H9 (cell line): Measurements from ENCODE around the gene ORMDL2. TPM values are rescaled to one million over a fixed set of nuclear protein-coding genes. Genes with fewer than 3 reads are reported as not detected.

Source experiments
- DNase-seq: peaks from one replicate; pipeline ENCODE4 v3.0.0-alpha.2; 2017
- H2AFZ ChIP-seq: one replicate; pipeline ENCODE4 v1.6.1; 2013; ENCODE audit warnings: mild to moderate bottlenecking, low read length, control low read depth, moderate library complexity
- H2AK5ac ChIP-seq: 2 replicates; pipeline ENCODE4 v1.6.1; 2013; ENCODE audit warnings: low read length, control low read depth, mixed read lengths; ENCODE audit not compliant: insufficient read length
- H2BK120ac ChIP-seq: one replicate; pipeline ENCODE4 v1.6.1; 2013; ENCODE audit warnings: low read depth, mild to moderate bottlenecking, low read length, control low read depth, inconsistent platforms; ENCODE audit not compliant: poor library complexity, severe bottlenecking
- H2BK12ac ChIP-seq: 2 replicates; pipeline ENCODE4 v1.6.1; 2013; ENCODE audit warnings: low read length, control low read depth, mixed read lengths, low read depth; ENCODE audit not compliant: insufficient read length
- H2BK15ac ChIP-seq: 2 replicates; pipeline ENCODE4 v1.6.1; 2013; ENCODE audit warnings: low read depth, low read length, control low read depth
- H2BK20ac ChIP-seq: one replicate; pipeline ENCODE4 v1.6.1; 2013; ENCODE audit warnings: low read depth, mild to moderate bottlenecking, low read length, control low read depth, inconsistent platforms; ENCODE audit not compliant: poor library complexity, severe bottlenecking
- H2BK5ac ChIP-seq: 2 replicates; pipeline ENCODE4 v1.6.1; 2013; ENCODE audit warnings: low read length, control low read depth, mixed read lengths; ENCODE audit not compliant: insufficient read length
- H3K14ac ChIP-seq: 2 replicates; pipeline ENCODE4 v1.6.1; 2013; ENCODE audit warnings: low read length, control low read depth; ENCODE audit not compliant: insufficient read depth
- H3K18ac ChIP-seq: 2 replicates; pipeline ENCODE4 v1.6.1; 2013; ENCODE audit warnings: low read depth, mild to moderate bottlenecking, mixed read lengths, low read length, control low read depth; ENCODE audit not compliant: insufficient read length
- H3K23ac ChIP-seq: 2 replicates; pipeline ENCODE4 v1.6.1; 2013; ENCODE audit warnings: low read length, control low read depth, mixed read lengths, low read depth; ENCODE audit not compliant: insufficient read length
- H3K23me2 ChIP-seq: 2 replicates; pipeline ENCODE4 v1.6.1; 2013; ENCODE audit warnings: low read depth, mild to moderate bottlenecking, mixed read lengths, low read length, control low read depth; ENCODE audit not compliant: insufficient read length, poor library complexity, severe bottlenecking
- H3K27ac ChIP-seq: 2 replicates; pipeline ENCODE4 v1.5.1; 2013; ENCODE audit warnings: low read length, control low read depth, mixed read lengths, low read depth; ENCODE audit not compliant: insufficient read length
- H3K27me3 ChIP-seq: 2 replicates; pipeline ENCODE4 v1.6.1; 2013; ENCODE audit warnings: low read length, control low read depth, inconsistent platforms; ENCODE audit not compliant: insufficient read depth
- H3K4ac ChIP-seq: 2 replicates; pipeline ENCODE4 v1.6.1; 2013; ENCODE audit warnings: low read depth, mild to moderate bottlenecking, control low read depth, inconsistent platforms, low read length, moderate library complexity
- H3K4me1 ChIP-seq: 2 replicates; pipeline ENCODE4 v1.6.1; 2013; ENCODE audit warnings: low read length, control low read depth, inconsistent platforms; ENCODE audit not compliant: insufficient read depth
- H3K4me2 ChIP-seq: 2 replicates; pipeline ENCODE4 v1.6.1; 2013; ENCODE audit warnings: low read length, control low read depth, mixed read lengths; ENCODE audit not compliant: insufficient read length, insufficient read depth
- H3K56ac ChIP-seq: 2 replicates; pipeline ENCODE4 v1.6.1; 2013; ENCODE audit warnings: low read depth, mild to moderate bottlenecking, mixed read lengths, low read length, control low read depth; ENCODE audit not compliant: insufficient read length
- H3K79me1 ChIP-seq: 2 replicates; pipeline ENCODE4 v1.6.1; 2013; ENCODE audit warnings: low read depth, mild to moderate bottlenecking, moderate library complexity, low read length, control low read depth, inconsistent platforms; ENCODE audit not compliant: insufficient read depth, poor library complexity, severe bottlenecking
- H3K79me2 ChIP-seq: 2 replicates; pipeline ENCODE4 v1.6.1; 2013; ENCODE audit warnings: low read length, control low read depth, inconsistent platforms; ENCODE audit not compliant: insufficient read depth
- H3K9ac ChIP-seq: 2 replicates; pipeline ENCODE4 v1.6.1; 2013; ENCODE audit warnings: low read length, control low read depth, mixed read lengths; ENCODE audit not compliant: insufficient read length; ENCODE audit errors: extremely low read depth
- H3K9me3 ChIP-seq: one replicate; pipeline ENCODE4 v1.6.1; 2013; ENCODE audit warnings: low read depth, low read length, inconsistent platforms; ENCODE audit not compliant: control insufficient read depth
- H3T11ph ChIP-seq: one replicate; pipeline ENCODE4 v1.6.1; 2013; ENCODE audit warnings: mild to moderate bottlenecking, low read length, control low read depth, inconsistent platforms
- H4K20me1 ChIP-seq: one replicate; pipeline ENCODE4 v1.6.1; 2013; ENCODE audit not compliant: control insufficient read depth, insufficient read length, insufficient read depth
- H4K5ac ChIP-seq: 2 replicates; pipeline ENCODE4 v1.6.1; 2013; ENCODE audit warnings: low read depth, mild to moderate bottlenecking, mixed read lengths, low read length, control low read depth; ENCODE audit not compliant: insufficient read length
- H4K8ac ChIP-seq: replicated peaks from 2 replicates; pipeline ENCODE4 v1.6.1; 2013; ENCODE audit warnings: low read length, control low read depth, mixed read lengths, low read depth; ENCODE audit not compliant: insufficient read length
- H4K91ac ChIP-seq: 2 replicates; pipeline ENCODE4 v1.6.1; 2013; ENCODE audit warnings: low read depth, mild to moderate bottlenecking, moderate library complexity, mixed read lengths, low read length, control low read depth; ENCODE audit not compliant: insufficient read length
- H3K27ac Mint-ChIP-seq, 3 experiments: 2 replicates in 2 of 3; 3 replicates in 1 of 3; pipeline ENCODE4 v1.8.0; 2020 to 2021; ENCODE audit warnings: mixed read lengths in 3 of 3, mild to moderate bottlenecking in 1 of 3, moderate library complexity in 1 of 3
- H3K27me3 Mint-ChIP-seq: 2 replicates; pipeline ENCODE4 v1.8.0; 2021; ENCODE audit warnings: low read depth, mild to moderate bottlenecking, moderate library complexity, mixed read lengths
- H3K36me3 Mint-ChIP-seq, 3 experiments: 2 replicates in 2 of 3; 3 replicates in 1 of 3; pipeline ENCODE4 v1.8.0; 2020 to 2021; ENCODE audit warnings: low read depth in 3 of 3, mixed read lengths in 3 of 3; ENCODE audit not compliant: insufficient read depth in 1 of 3
- H3K4me1 Mint-ChIP-seq, 2 experiments: 2 replicates each; pipeline ENCODE4 v1.8.0; 2020; ENCODE audit warnings: mixed read lengths in 2 of 2
- H3K4me3 Mint-ChIP-seq, 2 experiments: 2 replicates in 1 of 2; 3 replicates in 1 of 2; pipeline ENCODE4 v1.8.0; 2020 to 2021; ENCODE audit warnings: mild to moderate bottlenecking in 2 of 2, mixed read lengths in 2 of 2, moderate library complexity in 1 of 2
- H3K9me3 Mint-ChIP-seq, 2 experiments: 2 replicates in 1 of 2; 3 replicates in 1 of 2; pipeline ENCODE4 v1.8.0; 2020; ENCODE audit warnings: mild to moderate bottlenecking in 2 of 2, mixed read lengths in 2 of 2, moderate library complexity in 1 of 2
- WGBS: extraction: QIAGEN DNeasy Blood & Tissue Kit; methylation state at CpG from one replicate; pipeline ENCODE4 v1.1.7; 2013; ENCODE audit warnings: missing lambda C conversion rate, low lambda C conversion rate, mixed read lengths; ENCODE audit not compliant: insufficient read length; ENCODE audit errors: extremely low coverage; 5-methylcytosine and 5-hydroxymethylcytosine counted together
- total RNA-seq: library from RNA; stranded (reverse); gene quantifications from 2 replicates; pipeline ENCODE4 v1.2.1, GENCODE V29; 2021
- TF ChIP-seq, protein P1 (sequence below): fragments of 200-600 bp; sonication (generic); conservative IDR thresholded peaks from 3 replicates; pipeline ENCODE4 v1.8.0; 2021; ENCODE audit warnings: antibody characterized with exemption, mild to moderate bottlenecking

ORMDL2 gene
- total RNA-seq, 1 experiment from 2014 or later, result 51.3 TPM

DNA sequence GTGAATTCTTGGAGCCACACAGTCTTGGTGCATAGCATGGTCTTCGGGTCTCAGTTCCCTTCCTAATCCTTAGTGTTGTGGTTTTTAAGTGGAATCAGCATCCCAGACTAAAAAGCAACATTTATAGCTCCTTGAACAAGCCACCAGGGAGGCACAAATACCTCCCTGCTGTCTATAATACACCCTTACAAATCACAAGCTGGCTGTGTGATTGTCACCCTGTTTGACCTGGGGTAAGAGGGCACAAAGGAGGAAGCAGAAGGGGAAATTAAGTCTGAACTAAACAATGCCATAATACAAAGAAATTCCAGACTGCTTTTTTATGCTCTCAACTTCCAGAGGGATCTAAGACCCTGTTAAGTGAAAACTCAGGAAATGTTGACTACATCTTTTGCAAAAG lies 32.6 kb downstream of the ORMDL2 start:
- Histone ChIP-seq H3K9ac (no peak overlapping the region), H3K18ac (no peak overlapping the region), H3K56ac (no peak overlapping the region), H3K4me2 (no peak overlapping the region), H2BK15ac (no peak overlapping the region), H3K4ac (no peak overlapping the region), H2BK5ac (no peak overlapping the region), H2AFZ (no peak overlapping the region), H3K79me2 (no peaks in the 10 kb centered on the region), H2BK12ac (no peak overlapping the region), H4K5ac (no peak overlapping the region), H3K14ac (no peak overlapping the region), H3K79me1 (no peaks in the 10 kb centered on the region), H3K9me3 (no peaks in the 10 kb centered on the region), H3K27me3 (no peaks in the 10 kb centered on the region), H3K27ac (no peak overlapping the region), H2BK120ac (no peak overlapping the region), H3T11ph (no peak overlapping the region), H4K20me1 (no peaks in the 10 kb centered on the region), H3K23ac (no peak overlapping the region), H3K23me2 (no peaks in the 10 kb centered on the region), H4K91ac (no peak overlapping the region), H2AK5ac (no peak overlapping the region), H3K4me1 (no peaks in the 10 kb centered on the region), H4K8ac (no peak overlapping the region), H2BK20ac (no peak overlapping the region)
- H3K27ac Mint-ChIP-seq, result no peak overlapping the region
- WGBS, result no CpG with 5 or more reads among the region's 1 CpG
- no peaks in the 10 kb centered on the region for H3K36me3 Mint-ChIP-seq
- H3K9me3 Mint-ChIP-seq, result no peaks in the 10 kb centered on the region
- no peak overlapping the region for H3K4me3 Mint-ChIP-seq
- DNase-seq, result no peak
- TF ChIP-seq, protein P1, sequence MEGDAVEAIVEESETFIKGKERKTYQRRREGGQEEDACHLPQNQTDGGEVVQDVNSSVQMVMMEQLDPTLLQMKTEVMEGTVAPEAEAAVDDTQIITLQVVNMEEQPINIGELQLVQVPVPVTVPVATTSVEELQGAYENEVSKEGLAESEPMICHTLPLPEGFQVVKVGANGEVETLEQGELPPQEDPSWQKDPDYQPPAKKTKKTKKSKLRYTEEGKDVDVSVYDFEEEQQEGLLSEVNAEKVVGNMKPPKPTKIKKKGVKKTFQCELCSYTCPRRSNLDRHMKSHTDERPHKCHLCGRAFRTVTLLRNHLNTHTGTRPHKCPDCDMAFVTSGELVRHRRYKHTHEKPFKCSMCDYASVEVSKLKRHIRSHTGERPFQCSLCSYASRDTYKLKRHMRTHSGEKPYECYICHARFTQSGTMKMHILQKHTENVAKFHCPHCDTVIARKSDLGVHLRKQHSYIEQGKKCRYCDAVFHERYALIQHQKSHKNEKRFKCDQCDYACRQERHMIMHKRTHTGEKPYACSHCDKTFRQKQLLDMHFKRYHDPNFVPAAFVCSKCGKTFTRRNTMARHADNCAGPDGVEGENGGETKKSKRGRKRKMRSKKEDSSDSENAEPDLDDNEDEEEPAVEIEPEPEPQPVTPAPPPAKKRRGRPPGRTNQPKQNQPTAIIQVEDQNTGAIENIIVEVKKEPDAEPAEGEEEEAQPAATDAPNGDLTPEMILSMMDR, result no peak
- H3K4me1 Mint-ChIP-seq, result peaks cover 11 to 17% of the 10 kb centered on the region in 2 experiments
- H3K27me3 Mint-ChIP-seq, result peaks cover 6% of the 10 kb centered on the region
